ENCODE results near the gene LDB2.

DNA sequence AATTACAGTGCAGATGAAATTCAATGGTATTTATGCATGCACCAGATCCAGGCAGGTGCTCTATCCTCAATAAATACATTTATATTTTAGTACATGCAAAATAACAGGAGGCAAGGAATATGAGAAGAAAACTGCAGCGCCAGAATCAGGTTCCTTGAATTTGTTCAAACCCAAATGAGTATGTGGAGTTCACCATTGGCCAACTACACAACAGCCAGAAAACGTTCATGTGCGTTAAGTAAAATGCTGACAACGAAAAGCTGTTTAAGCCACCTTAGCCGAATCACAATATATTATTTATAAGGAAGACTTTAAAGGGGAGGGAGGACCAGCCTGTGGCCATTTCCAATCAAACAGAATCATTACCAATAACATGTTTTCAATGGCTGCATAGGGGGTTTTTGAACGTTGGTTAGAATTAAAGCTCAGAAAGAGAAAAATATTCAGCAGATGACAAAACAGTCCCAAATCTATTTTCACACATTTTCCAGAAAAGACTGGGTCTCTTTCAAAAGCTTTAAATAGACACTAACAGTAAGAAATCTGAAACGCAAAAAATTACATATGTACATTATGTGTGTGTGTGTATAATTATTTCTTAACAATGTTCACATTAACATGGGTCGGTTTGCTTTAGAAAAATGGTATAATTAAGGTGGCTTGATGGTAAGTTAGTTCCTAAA lies 171.9 kb downstream of the LDB2 start:
- TF ChIP-seq BHLHE40 (IDR thresholded peaks at IDR 0.05; ENCODE audit: borderline replicate concordance) (no peak), SP1 (IDR thresholded peaks at IDR 0.05) (no peak), LEF1 (IDR thresholded peaks at IDR 0.05; ENCODE audit: borderline replicate concordance) (no peak), NFRKB (IDR thresholded peaks at IDR 0.05) (no peak), FOXM1 (IDR thresholded peaks at IDR 0.05; ENCODE audit: borderline replicate concordance) (no peak), ZNF384 (IDR thresholded peaks at IDR 0.05) (no peak), FOXK2 (IDR thresholded peaks at IDR 0.05) (no peak), SUZ12 (IDR thresholded peaks at IDR 0.05) (no peak), HDGF (IDR thresholded peaks at IDR 0.05; ENCODE audit: borderline replicate concordance) (no peak), ELF4 (IDR thresholded peaks at IDR 0.05) (no peak), ARNT (IDR thresholded peaks at IDR 0.05) (no peak), FOXA1 (IDR thresholded peaks at IDR 0.05) (no peak), CTBP1 (IDR thresholded peaks at IDR 0.05; ENCODE audit: borderline replicate concordance) (no peak)
- TF ChIP-seq, protein P1, sequence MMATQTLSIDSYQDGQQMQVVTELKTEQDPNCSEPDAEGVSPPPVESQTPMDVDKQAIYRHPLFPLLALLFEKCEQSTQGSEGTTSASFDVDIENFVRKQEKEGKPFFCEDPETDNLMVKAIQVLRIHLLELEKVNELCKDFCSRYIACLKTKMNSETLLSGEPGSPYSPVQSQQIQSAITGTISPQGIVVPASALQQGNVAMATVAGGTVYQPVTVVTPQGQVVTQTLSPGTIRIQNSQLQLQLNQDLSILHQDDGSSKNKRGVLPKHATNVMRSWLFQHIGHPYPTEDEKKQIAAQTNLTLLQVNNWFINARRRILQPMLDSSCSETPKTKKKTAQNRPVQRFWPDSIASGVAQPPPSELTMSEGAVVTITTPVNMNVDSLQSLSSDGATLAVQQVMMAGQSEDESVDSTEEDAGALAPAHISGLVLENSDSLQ (IDR thresholded peaks at IDR 0.05), result no peak
